ENCODE measurements around the gene MEX3A.
"Not testable (repeated sequence)": the region's sequence is repeated elsewhere in the genome, so short reads cannot be mapped to it uniquely, and the experiment has no call there.

The MEX3A gene

GRCh38 chr1:156117414-156118176, 35.3 kb upstream of the MEX3A start:
- peak overlapping the region; percentile 80 for H3K27ac ChIP-seq (ENCODE audit: low read length)
- peaks cover 0 to 5% of the 10 kb centered on the region in 2 donors for H3K36me3 ChIP-seq (ENCODE audit: control insufficient read depth in 2 of 2, insufficient read depth in 2 of 2, low read length in 2 of 2)
- H3K9me3 ChIP-seq (ENCODE audit: control insufficient read depth in 2 of 2, low read length in 2 of 2) = no peaks in the 10 kb centered on the region
- no peaks in the 10 kb centered on the region for H3K27me3 ChIP-seq (ENCODE audit: control insufficient read depth in 1 of 2, insufficient read depth in 2 of 2, low read length in 2 of 2)
- peaks cover 68% of the 10 kb centered on the region for H3K4me1 ChIP-seq (ENCODE audit: control insufficient read depth, insufficient read depth, low read length)
- peak overlapping the region; percentile 89 to 100 for H3K4me3 ChIP-seq (ENCODE audit: low read length in 2 of 2)
- H3K9ac ChIP-seq (ENCODE audit: low read length in 2 of 2) = peak overlapping the region; percentile 61 to 73

DNA sequence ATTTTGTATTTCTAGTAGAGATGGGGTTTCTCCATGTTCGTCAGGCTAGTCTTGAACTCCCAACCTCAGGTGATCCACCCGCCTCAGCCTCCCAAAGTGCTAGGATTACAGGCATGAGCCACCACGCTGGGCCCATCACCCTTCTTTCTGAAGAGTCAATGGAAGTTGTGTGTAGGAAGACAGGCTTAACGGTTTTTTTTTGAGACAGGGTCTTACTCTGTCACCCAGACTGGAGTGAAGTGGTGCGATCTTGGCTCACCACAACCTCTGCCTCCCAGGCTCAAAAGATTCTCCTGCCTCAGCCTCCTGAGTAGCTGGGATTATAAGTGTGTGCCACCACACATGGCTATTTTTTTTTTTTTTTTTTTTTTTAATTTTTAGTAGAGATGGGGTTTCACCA, 34.5 kb upstream of the MEX3A start:
- H3K36me3 ChIP-seq (ENCODE audit: control insufficient read depth in 2 of 2, insufficient read depth in 2 of 2, low read length in 2 of 2); H3K27me3 ChIP-seq (ENCODE audit: control insufficient read depth in 1 of 2, insufficient read depth in 2 of 2, low read length in 2 of 2); H3K9me3 ChIP-seq (ENCODE audit: control insufficient read depth in 2 of 2, low read length in 2 of 2): not testable (repeated sequence)
- H3K4me1 ChIP-seq (ENCODE audit: control insufficient read depth, insufficient read depth, low read length) = peaks cover 66% of the 10 kb centered on the region
- H3K27ac ChIP-seq (ENCODE audit: low read length) = peak overlapping the region; percentile 99
- peak overlapping the region; percentile 99 to 100 for H3K4me3 ChIP-seq (ENCODE audit: low read length in 2 of 2)
- H3K9ac ChIP-seq (ENCODE audit: low read length in 2 of 2) = peak overlapping the region; percentile 97 to 99

DNA sequence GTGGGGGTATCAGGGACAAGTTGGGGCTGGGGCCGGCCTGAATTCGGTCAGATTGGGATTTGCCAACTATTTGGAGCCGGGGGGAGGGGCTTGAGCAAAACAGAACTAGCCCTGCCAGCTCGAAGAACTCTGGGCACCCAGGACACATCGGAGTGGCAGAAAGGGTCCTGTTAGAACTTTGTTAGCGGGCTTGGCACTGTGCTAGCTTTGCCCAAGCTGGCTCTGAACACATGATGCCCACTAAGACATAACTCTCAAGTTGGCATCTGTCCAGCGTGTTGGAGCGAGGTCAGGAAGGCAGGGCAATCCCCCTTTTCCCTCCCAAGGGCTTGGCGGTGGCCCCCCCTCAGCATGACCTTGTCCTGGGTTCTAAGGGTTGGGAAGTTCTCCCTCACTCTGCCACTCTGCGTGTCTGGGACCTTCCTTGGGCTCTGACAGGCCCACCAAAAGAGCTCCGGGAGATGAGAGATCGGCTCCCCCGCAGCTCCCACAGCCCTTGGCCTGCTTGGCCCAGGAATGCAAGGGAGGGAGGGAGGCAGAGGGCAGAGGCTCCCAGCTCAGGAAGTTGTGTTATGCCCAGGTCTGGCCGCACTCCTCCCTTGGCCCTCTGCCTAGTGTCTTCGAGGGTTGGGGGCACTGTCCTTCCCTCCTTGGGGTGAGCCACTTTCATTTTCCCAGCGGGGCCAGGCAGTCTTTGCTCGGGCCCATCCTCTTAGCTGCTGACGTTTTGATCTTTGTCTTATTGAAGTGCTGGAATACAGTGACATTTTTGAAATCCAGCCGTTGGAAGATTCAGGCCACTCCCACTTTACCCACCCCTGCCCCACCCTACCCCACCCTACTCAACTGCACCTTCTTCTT, 33.5 kb upstream of the MEX3A start:
- Histone ChIP-seq H3K4me3 (ENCODE audit: low read length in 2 of 2) (peak overlapping the region; percentile 99 to 100), H3K36me3 (ENCODE audit: control insufficient read depth in 2 of 2, insufficient read depth in 2 of 2, low read length in 2 of 2) (peaks cover 0 to 5% of the 10 kb centered on the region in 2 donors), H3K9ac (ENCODE audit: low read length in 2 of 2) (peak overlapping the region; percentile 97 to 99), H3K27me3 (ENCODE audit: control insufficient read depth in 1 of 2, insufficient read depth in 2 of 2, low read length in 2 of 2) (no peaks in the 10 kb centered on the region), H3K9me3 (ENCODE audit: control insufficient read depth in 2 of 2, low read length in 2 of 2) (no peaks in the 10 kb centered on the region), H3K27ac (ENCODE audit: low read length) (peak overlapping the region; percentile 99), H3K4me1 (ENCODE audit: control insufficient read depth, insufficient read depth, low read length) (peaks cover 61% of the 10 kb centered on the region)

GRCh38 chr1:156114919-156115513, 32.8 kb upstream of the MEX3A start:
- H3K4me3 ChIP-seq (ENCODE audit: low read length in 2 of 2) = peak overlapping the region; percentile 99 to 100
- peak overlapping the region; percentile 99 for H3K27ac ChIP-seq (ENCODE audit: low read length)
- H3K9ac ChIP-seq (ENCODE audit: low read length in 2 of 2) = peak overlapping the region; percentile 97 to 99
- peaks cover 53% of the 10 kb centered on the region for H3K4me1 ChIP-seq (ENCODE audit: control insufficient read depth, insufficient read depth, low read length)
- H3K36me3 ChIP-seq (ENCODE audit: control insufficient read depth in 2 of 2, insufficient read depth in 2 of 2, low read length in 2 of 2) = peaks cover 0 to 4% of the 10 kb centered on the region in 2 donors
- H3K27me3 ChIP-seq (ENCODE audit: control insufficient read depth in 1 of 2, insufficient read depth in 2 of 2, low read length in 2 of 2) = no peaks in the 10 kb centered on the region
- H3K9me3 ChIP-seq (ENCODE audit: control insufficient read depth in 2 of 2, low read length in 2 of 2) = no peaks in the 10 kb centered on the region

DNA sequence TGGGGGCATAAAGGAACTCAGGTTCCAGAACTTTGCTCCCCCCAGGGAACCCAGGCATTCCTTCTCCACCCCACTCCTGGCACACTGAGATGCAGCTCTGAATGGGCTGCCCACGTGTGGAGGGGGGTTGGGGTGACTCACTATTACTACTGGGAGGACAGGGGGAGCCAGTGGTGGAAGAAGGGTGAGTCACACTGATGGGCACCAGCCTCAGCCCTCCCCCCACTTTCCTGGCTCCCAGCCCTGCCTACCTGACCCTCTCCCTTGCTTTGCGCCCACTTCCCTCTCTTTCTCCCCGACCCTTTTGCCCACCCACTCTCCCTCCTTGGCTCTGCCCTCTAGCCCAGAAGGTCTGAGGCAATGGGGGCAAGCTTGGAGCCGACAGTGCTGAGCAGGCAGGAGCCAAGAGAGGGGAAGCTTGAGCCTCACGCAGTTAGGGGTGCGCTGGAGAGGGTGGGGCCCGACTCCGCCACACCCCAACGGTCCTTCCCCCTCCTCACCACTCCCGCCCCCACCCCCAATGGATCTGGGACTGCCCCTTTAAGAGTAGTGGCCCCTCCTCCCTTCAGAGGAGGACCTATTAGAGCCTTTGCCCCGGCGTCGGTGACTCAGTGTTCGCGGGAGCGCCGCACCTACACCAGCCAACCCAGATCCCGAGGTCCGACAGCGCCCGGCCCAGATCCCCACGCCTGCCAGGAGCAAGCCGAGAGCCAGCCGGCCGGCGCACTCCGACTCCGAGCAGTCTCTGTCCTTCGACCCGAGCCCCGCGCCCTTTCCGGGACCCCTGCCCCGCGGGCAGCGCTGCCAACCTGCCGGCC, 32.0 kb upstream of the MEX3A start, which contains the start of gene LMNA:
TSS of gene LMNA (plus strand) at position 611 of the 818 bp plus-strand sequence. CDS start 208 bp downstream, outside the sequence.
- Histone ChIP-seq H3K4me3 (ENCODE audit: low read length in 2 of 2) (peak within 1 kb of the TSS; percentile 99 to 100), H3K27ac (ENCODE audit: low read length) (peak within 1 kb of the TSS; percentile 99), H3K9me3 (ENCODE audit: control insufficient read depth in 2 of 2, low read length in 2 of 2) (no peaks in the 10 kb centered on the region), H3K4me1 (ENCODE audit: control insufficient read depth, insufficient read depth, low read length) (peaks cover 46% of the 10 kb centered on the region), H3K9ac (ENCODE audit: low read length in 2 of 2) (peak within 1 kb of the TSS; percentile 97 to 99), H3K36me3 (ENCODE audit: control insufficient read depth in 2 of 2, insufficient read depth in 2 of 2, low read length in 2 of 2) (no peaks in the 10 kb centered on the region), H3K27me3 (ENCODE audit: control insufficient read depth in 1 of 2, insufficient read depth in 2 of 2, low read length in 2 of 2) (no peaks in the 10 kb centered on the region)

- Histone ChIP-seq H3K27ac (ENCODE audit: low read length) (peak overlapping the region; percentile 99), H3K36me3 (ENCODE audit: control insufficient read depth in 2 of 2, insufficient read depth in 2 of 2, low read length in 2 of 2) (no peaks in the 10 kb centered on the region), H3K9ac (ENCODE audit: low read length in 2 of 2) (peak overlapping the region in 1 of 2 donors; percentile 97), H3K9me3 (ENCODE audit: control insufficient read depth in 2 of 2, low read length in 2 of 2) (no peaks in the 10 kb centered on the region), H3K4me1 (ENCODE audit: control insufficient read depth, insufficient read depth, low read length) (peaks cover 39% of the 10 kb centered on the region), H3K4me3 (ENCODE audit: low read length in 2 of 2) (peak overlapping the region in 1 of 2 donors; percentile 100), H3K27me3 (ENCODE audit: control insufficient read depth in 1 of 2, insufficient read depth in 2 of 2, low read length in 2 of 2) (no peaks in the 10 kb centered on the region)
Measured at GRCh38 chr1:156113282-156113950, 31.2 kb upstream of the MEX3A start.

DNA sequence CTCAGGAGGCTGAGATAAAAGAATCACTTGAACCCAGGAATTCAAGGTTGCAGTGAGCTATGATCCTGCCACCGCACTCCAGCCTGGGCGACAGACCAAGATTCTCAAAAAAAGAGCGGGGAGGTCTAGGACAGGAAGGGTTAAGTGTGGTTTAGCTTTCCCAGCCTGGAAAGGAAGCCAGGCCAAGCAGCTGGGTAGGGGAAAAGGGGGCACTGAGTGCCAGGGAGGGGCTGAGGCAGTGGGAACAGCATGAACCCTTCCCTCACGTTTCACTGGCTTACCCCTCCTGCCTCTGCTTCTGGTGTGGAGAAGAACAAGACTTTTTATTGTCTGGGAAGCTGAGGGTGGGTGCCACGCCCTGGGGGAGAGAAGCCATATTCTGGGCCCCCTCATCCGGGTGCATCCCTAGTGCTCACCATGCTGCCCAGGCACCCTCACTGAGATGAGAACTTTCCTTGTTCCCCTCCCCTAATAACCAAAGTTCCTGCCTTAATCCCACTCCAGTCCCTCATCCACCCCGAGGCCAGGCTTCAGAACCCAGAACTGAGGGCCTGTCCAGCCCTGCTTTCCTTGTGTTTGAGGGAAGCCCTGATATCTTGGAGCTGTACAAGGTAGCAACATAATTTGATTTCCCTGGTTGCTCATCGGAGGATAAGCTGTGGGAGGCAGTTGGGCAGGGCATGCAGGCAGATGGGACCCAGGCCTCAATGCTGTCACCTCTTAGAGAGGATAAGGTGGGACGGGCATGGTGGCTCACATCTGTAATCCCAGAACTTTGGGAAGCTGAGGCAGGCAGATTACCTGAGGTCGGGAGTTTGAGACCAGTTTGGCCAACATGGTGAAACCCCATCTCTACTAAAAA, 30.2 kb upstream of the MEX3A start:
- Histone ChIP-seq H3K27ac (ENCODE audit: low read length) (peak overlapping the region; percentile 99), H3K4me1 (ENCODE audit: control insufficient read depth, insufficient read depth, low read length) (peaks cover 32% of the 10 kb centered on the region), H3K27me3 (ENCODE audit: control insufficient read depth in 1 of 2, insufficient read depth in 2 of 2, low read length in 2 of 2) (no peaks in the 10 kb centered on the region), H3K9me3 (ENCODE audit: control insufficient read depth in 2 of 2, low read length in 2 of 2) (no peaks in the 10 kb centered on the region), H3K4me3 (ENCODE audit: low read length in 2 of 2) (peak overlapping the region in 1 of 2 donors; percentile 15), H3K36me3 (ENCODE audit: control insufficient read depth in 2 of 2, insufficient read depth in 2 of 2, low read length in 2 of 2) (no peaks in the 10 kb centered on the region), H3K9ac (ENCODE audit: low read length in 2 of 2) (peak overlapping the region; percentile 13 to 37)

DNA sequence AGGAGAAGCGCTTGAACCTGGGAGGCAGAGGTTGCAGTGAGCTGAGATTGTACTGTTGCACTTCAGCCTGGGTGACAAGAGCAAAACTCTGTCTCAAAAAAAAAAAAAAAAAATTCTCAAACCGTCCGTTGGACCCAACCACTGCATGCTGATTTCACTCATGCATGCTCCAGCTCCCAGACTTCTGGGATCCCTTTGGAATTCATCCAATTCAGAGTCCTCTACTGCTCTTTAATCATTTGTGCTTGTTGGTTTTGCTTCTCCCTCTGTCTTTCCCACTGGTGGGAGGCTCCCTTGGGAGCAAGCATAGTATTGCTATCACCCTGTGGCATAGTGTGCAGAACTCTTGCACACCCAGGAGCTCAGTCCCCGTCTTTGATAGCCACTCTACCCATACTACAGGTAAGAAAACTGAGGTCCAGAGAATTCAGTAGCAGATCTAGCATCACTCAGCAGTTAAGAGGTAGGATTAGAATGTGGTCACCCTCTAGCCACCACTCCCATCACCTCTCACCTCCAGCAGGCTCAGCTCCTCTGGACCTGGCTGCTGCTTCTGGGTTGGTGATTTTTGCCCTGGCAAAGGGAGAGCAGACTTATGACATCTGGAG, 29.2 kb upstream of the MEX3A start:
- Histone ChIP-seq H3K36me3 (ENCODE audit: control insufficient read depth in 2 of 2, insufficient read depth in 2 of 2, low read length in 2 of 2) (no peaks in the 10 kb centered on the region), H3K9ac (ENCODE audit: low read length in 2 of 2) (no peak overlapping the region), H3K9me3 (ENCODE audit: control insufficient read depth in 2 of 2, low read length in 2 of 2) (no peaks in the 10 kb centered on the region), H3K27ac (ENCODE audit: low read length) (peak overlapping the region; percentile 99), H3K27me3 (ENCODE audit: control insufficient read depth in 1 of 2, insufficient read depth in 2 of 2, low read length in 2 of 2) (no peaks in the 10 kb centered on the region), H3K4me1 (ENCODE audit: control insufficient read depth, insufficient read depth, low read length) (peaks cover 38% of the 10 kb centered on the region), H3K4me3 (ENCODE audit: low read length in 2 of 2) (no peak overlapping the region)

- Histone ChIP-seq H3K27me3 (ENCODE audit: control insufficient read depth in 1 of 2, insufficient read depth in 2 of 2, low read length in 2 of 2) (no peaks in the 10 kb centered on the region), H3K9me3 (ENCODE audit: control insufficient read depth in 2 of 2, low read length in 2 of 2) (no peaks in the 10 kb centered on the region), H3K4me1 (ENCODE audit: control insufficient read depth, insufficient read depth, low read length) (peaks cover 47% of the 10 kb centered on the region), H3K4me3 (ENCODE audit: low read length in 2 of 2) (no peak overlapping the region), H3K9ac (ENCODE audit: low read length in 2 of 2) (no peak overlapping the region), H3K36me3 (ENCODE audit: control insufficient read depth in 2 of 2, insufficient read depth in 2 of 2, low read length in 2 of 2) (no peaks in the 10 kb centered on the region), H3K27ac (ENCODE audit: low read length) (no peak overlapping the region)
Measured at GRCh38 chr1:156110252-156110651, 28.0 kb upstream of the MEX3A start.
